GM23338 (cell line): Measurements from ENCODE around the gene CALML3. TPM values are rescaled to one million over a fixed set of nuclear protein-coding genes. Genes with fewer than 3 reads are reported as not detected.

Experiments used
- ATAC-seq: fragments of 200-7000 bp; cut with Tn5 transposase; 3 replicates; pipeline ENCODE4 v1.9.1; 2020
- DNase-seq: peaks from one replicate; pipeline ENCODE4 v3.0.0-alpha.2; 2015; ENCODE audit warnings: low spot score
- H2AFZ ChIP-seq: fragments of 200-600 bp; sonication (generic); 2 replicates; pipeline ENCODE4 v1.8.0; 2016; ENCODE audit warnings: antibody characterized with exemption, mild to moderate bottlenecking, moderate library complexity
- H3F3A ChIP-seq: fragments of 200-600 bp; sonication (generic); replicated peaks from 2 replicates; pipeline ENCODE4 v1.8.0; 2017; ENCODE audit warnings: antibody characterized with exemption, mixed run types, low read depth
- H3K27ac ChIP-seq: fragments of 200-600 bp; sonication (generic); 2 replicates; pipeline ENCODE4 v1.6.1; 2016; ENCODE audit warnings: low read depth
- H3K27me3 ChIP-seq: fragments of 200-600 bp; sonication (generic); 2 replicates; pipeline ENCODE4 v1.8.0; 2016; ENCODE audit warnings: mild to moderate bottlenecking, mixed run types, moderate library complexity; ENCODE audit not compliant: insufficient read depth
- H3K36me3 ChIP-seq: fragments of 200-600 bp; sonication (generic); 2 replicates; pipeline ENCODE4 v1.8.0; 2016; ENCODE audit warnings: mild to moderate bottlenecking; ENCODE audit not compliant: insufficient read depth
- H3K4me1 ChIP-seq: fragments of 200-600 bp; sonication (generic); 2 replicates; pipeline ENCODE4 v1.8.0; 2016; ENCODE audit warnings: mild to moderate bottlenecking, moderate library complexity; ENCODE audit not compliant: insufficient read depth
- H3K4me2 ChIP-seq: fragments of 200-600 bp; sonication (generic); 2 replicates; pipeline ENCODE4 v1.7.1; 2017; ENCODE audit warnings: mixed run types
- H3K4me3 ChIP-seq: fragments of 200-600 bp; sonication (generic); 2 replicates; pipeline ENCODE4 v1.6.1; 2016; ENCODE audit warnings: mixed run types
- H3K79me2 ChIP-seq: fragments of 200-600 bp; sonication (generic); replicated peaks from 2 replicates; pipeline ENCODE4 v1.8.0; 2017; ENCODE audit warnings: mild to moderate bottlenecking; ENCODE audit not compliant: insufficient read depth
- H3K9me2 ChIP-seq: fragments of 200-600 bp; sonication (generic); 2 replicates; pipeline ENCODE4 v1.8.0; 2017; ENCODE audit not compliant: insufficient read depth
- H4K20me1 ChIP-seq: fragments of 200-600 bp; sonication (generic); replicated peaks from 2 replicates; pipeline ENCODE4 v1.8.0; 2017; ENCODE audit warnings: mild to moderate bottlenecking; ENCODE audit not compliant: insufficient read depth
- H3K27ac Mint-ChIP-seq: 2 replicates; pipeline ENCODE4 v1.8.0; 2020; ENCODE audit warnings: inconsistent platforms, mild to moderate bottlenecking, moderate library complexity, mixed read lengths
- H3K27me3 Mint-ChIP-seq: 3 replicates; pipeline ENCODE4 v1.8.0; 2022; ENCODE audit warnings: low read depth, mild to moderate bottlenecking, moderate library complexity, mixed read lengths, inconsistent platforms; ENCODE audit not compliant: insufficient read depth, poor library complexity
- H3K36me3 Mint-ChIP-seq: 3 replicates; pipeline ENCODE4 v1.8.0; 2021; ENCODE audit warnings: low read depth, mild to moderate bottlenecking, inconsistent platforms, moderate library complexity, mixed read lengths
- H3K4me1 Mint-ChIP-seq: 3 replicates; pipeline ENCODE4 v1.8.0; 2020; ENCODE audit warnings: mild to moderate bottlenecking, inconsistent platforms, mixed read lengths
- H3K4me3 Mint-ChIP-seq: 3 replicates; pipeline ENCODE4 v1.8.0; 2021; ENCODE audit warnings: moderate library complexity, mild to moderate bottlenecking, inconsistent platforms, mixed read lengths
- H3K9me3 Mint-ChIP-seq: 3 replicates; pipeline ENCODE4 v1.8.0; 2020; ENCODE audit warnings: moderate library complexity, mild to moderate bottlenecking, inconsistent platforms, mixed read lengths
- CREB1 ChIP-seq: fragments of 250-450 bp; sonication (Bioruptor Pico); IDR thresholded peaks from 2 replicates; pipeline ENCODE4 v1.5.0; 2020; ENCODE audit warnings: low read depth, mild to moderate bottlenecking, moderate library complexity
- EZH2 ChIP-seq: fragments of 200-600 bp; sonication (generic); IDR thresholded peaks from one replicate; pipeline ENCODE4 v1.8.0; 2017; ENCODE audit warnings: antibody characterized with exemption, mild to moderate bottlenecking, low read depth; ENCODE audit not compliant: unreplicated experiment
- EZH2phosphoT487 ChIP-seq: fragments of 200-600 bp; sonication (generic); IDR thresholded peaks from one replicate; pipeline ENCODE4 v1.8.1; 2018; ENCODE audit warnings: antibody characterized with exemption; ENCODE audit not compliant: unreplicated experiment
- JUNB ChIP-seq: IDR thresholded peaks from one replicate; pipeline ENCODE4 v1.6.1; 2016; ENCODE audit warnings: antibody characterized with exemption; ENCODE audit not compliant: unreplicated experiment
- NANOG ChIP-seq: IDR thresholded peaks from 2 replicates; pipeline ENCODE4 v1.6.1; 2016; ENCODE audit warnings: antibody characterized with exemption, borderline replicate concordance
- POLR2AphosphoS5 ChIP-seq: IDR thresholded peaks from 2 replicates; pipeline ENCODE4 v1.6.1; 2016; ENCODE audit warnings: antibody characterized with exemption, low read depth
- REST ChIP-seq: IDR thresholded peaks from one replicate; pipeline ENCODE4 v1.6.1; 2018; ENCODE audit warnings: antibody characterized with exemption; ENCODE audit not compliant: unreplicated experiment
- STAT1 ChIP-seq: IDR thresholded peaks from one replicate; pipeline ENCODE4 v1.6.1; 2016; ENCODE audit warnings: antibody characterized with exemption; ENCODE audit not compliant: unreplicated experiment
- ZNF114 ChIP-seq: fragments of 250-450 bp; sonication (Bioruptor Pico); IDR thresholded peaks from 2 replicates; pipeline ENCODE4 v1.5.0; 2020; ENCODE audit warnings: mild to moderate bottlenecking, moderate library complexity
- ZNF331 ChIP-seq: fragments of 250-450 bp; sonication (Bioruptor Pico); IDR thresholded peaks from 2 replicates; pipeline ENCODE4 v1.5.0; 2020; ENCODE audit warnings: low read depth, mild to moderate bottlenecking, moderate library complexity
- polyA plus RNA-seq: library from polyadenylated mRNA; unstranded; fragments of >200 nt; fragmentation: Nextera tagmentation; extraction: Ambion mirVana; gene quantifications from 2 replicates; pipeline ENCODE4 v1.2.1, GENCODE V29; 2016
- total RNA-seq: library from RNA; depleted of rRNA; stranded (reverse); fragments of >200 nt; shearing (Covaris generic); gene quantifications from 2 replicates; pipeline ENCODE4 v1.2.3, GENCODE V29; 2014
- TF ChIP-seq, protein P1 (sequence below): IDR thresholded peaks from 2 replicates; pipeline ENCODE4 v1.6.1; 2016; ENCODE audit warnings: antibody characterized with exemption
- TF ChIP-seq, protein P2 (sequence below): fragments of 250-450 bp; sonication (Bioruptor Pico); IDR thresholded peaks from 2 replicates; pipeline ENCODE4 v1.5.0; 2020; ENCODE audit warnings: mild to moderate bottlenecking, moderate library complexity
- TF ChIP-seq, protein P3 (sequence below), 2 experiments: fragments of 200-600 bp in 1 of 2; sonication (generic) in 1 of 2; conservative IDR thresholded peaks; 2 replicates each; pipeline versions ENCODE4 v1.5.1 to v1.6.1; 2016 to 2017; ENCODE audit warnings: antibody characterized with exemption in 2 of 2, low read depth in 2 of 2, mild to moderate bottlenecking in 2 of 2, moderate library complexity in 1 of 2

Gene CALML3
- total and polyA plus RNA-seq, 2 experiments from 2014 or later, result not detected

DNA sequence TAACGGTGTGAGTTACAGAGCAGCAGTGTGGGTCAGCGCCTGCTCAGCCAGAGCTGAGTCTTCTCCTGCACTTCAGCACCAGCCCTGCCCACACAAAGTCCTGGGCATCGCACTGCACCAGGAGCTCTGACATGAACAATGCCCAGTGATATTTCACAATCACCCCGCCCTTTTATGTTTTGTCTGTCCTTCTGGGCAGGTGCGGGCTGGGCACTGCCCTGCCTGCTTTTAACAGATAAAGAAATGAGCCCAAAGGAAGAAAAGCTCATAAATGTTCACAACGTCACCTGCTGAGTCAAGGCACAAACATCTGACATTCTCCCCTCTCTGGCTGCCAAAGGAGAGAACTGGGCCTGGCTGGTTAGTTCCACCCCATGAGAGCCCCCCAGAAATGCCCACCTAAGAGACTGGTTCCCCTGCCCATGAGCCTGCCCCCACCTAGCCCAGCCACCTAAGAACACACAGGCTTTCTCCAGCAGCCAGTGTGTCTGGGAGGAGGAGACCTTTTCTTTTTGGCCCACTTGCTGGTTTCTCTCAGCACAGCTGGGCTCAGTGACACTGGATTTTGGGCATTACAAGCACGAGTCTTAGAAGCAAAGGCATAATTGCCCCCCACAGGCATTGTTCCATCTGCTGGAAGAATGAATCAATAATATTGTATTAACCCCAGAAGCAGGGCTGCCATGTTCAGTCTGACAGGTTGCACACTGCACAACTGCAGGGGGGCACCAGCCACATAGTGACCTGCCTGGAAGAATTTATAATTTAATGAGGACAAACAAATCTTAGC is 22.3 kb downstream of the CALML3 start:
- Mint-ChIP-seq H3K4me3 (no peak overlapping the region), H3K27me3 (peaks cover 3% of the 10 kb centered on the region), H3K9me3 (peaks cover 24% of the 10 kb centered on the region; the same call in 2 of the 3 replicates), H3K27ac (no peak overlapping the region), H3K36me3 (peaks cover 3% of the 10 kb centered on the region; the same call in 2 of the 3 replicates), H3K4me1 (no peaks in the 10 kb centered on the region)
- ATAC-seq (no peak), DNase-seq (no peak)
- H3K4me3 ChIP-seq, result no peak overlapping the region
- no peak overlapping the region for H3K4me2 ChIP-seq
- H3K4me1 ChIP-seq, result no peaks in the 10 kb centered on the region
- H3K9me2 ChIP-seq, result no peaks in the 10 kb centered on the region
- no peaks in the 10 kb centered on the region for H4K20me1 ChIP-seq
- no peak overlapping the region for H2AFZ ChIP-seq
- H3K27me3 ChIP-seq, result no peaks in the 10 kb centered on the region
- H3K36me3 ChIP-seq, result no peaks in the 10 kb centered on the region
- TF ChIP-seq POLR2AphosphoS5 (no peak), CREB1 (CRISPR knock-in tag) (no peak), REST (no peak), EZH2 (no peak), ZNF331 (CRISPR knock-in tag) (no peak), JUNB (no peak), EZH2phosphoT487 (no peak), NANOG (no peak), ZNF114 (no peak), STAT1 (no peak)
- TF ChIP-seq, protein P1, sequence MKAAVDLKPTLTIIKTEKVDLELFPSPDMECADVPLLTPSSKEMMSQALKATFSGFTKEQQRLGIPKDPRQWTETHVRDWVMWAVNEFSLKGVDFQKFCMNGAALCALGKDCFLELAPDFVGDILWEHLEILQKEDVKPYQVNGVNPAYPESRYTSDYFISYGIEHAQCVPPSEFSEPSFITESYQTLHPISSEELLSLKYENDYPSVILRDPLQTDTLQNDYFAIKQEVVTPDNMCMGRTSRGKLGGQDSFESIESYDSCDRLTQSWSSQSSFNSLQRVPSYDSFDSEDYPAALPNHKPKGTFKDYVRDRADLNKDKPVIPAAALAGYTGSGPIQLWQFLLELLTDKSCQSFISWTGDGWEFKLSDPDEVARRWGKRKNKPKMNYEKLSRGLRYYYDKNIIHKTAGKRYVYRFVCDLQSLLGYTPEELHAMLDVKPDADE, result no peak
- TF ChIP-seq, protein P2, sequence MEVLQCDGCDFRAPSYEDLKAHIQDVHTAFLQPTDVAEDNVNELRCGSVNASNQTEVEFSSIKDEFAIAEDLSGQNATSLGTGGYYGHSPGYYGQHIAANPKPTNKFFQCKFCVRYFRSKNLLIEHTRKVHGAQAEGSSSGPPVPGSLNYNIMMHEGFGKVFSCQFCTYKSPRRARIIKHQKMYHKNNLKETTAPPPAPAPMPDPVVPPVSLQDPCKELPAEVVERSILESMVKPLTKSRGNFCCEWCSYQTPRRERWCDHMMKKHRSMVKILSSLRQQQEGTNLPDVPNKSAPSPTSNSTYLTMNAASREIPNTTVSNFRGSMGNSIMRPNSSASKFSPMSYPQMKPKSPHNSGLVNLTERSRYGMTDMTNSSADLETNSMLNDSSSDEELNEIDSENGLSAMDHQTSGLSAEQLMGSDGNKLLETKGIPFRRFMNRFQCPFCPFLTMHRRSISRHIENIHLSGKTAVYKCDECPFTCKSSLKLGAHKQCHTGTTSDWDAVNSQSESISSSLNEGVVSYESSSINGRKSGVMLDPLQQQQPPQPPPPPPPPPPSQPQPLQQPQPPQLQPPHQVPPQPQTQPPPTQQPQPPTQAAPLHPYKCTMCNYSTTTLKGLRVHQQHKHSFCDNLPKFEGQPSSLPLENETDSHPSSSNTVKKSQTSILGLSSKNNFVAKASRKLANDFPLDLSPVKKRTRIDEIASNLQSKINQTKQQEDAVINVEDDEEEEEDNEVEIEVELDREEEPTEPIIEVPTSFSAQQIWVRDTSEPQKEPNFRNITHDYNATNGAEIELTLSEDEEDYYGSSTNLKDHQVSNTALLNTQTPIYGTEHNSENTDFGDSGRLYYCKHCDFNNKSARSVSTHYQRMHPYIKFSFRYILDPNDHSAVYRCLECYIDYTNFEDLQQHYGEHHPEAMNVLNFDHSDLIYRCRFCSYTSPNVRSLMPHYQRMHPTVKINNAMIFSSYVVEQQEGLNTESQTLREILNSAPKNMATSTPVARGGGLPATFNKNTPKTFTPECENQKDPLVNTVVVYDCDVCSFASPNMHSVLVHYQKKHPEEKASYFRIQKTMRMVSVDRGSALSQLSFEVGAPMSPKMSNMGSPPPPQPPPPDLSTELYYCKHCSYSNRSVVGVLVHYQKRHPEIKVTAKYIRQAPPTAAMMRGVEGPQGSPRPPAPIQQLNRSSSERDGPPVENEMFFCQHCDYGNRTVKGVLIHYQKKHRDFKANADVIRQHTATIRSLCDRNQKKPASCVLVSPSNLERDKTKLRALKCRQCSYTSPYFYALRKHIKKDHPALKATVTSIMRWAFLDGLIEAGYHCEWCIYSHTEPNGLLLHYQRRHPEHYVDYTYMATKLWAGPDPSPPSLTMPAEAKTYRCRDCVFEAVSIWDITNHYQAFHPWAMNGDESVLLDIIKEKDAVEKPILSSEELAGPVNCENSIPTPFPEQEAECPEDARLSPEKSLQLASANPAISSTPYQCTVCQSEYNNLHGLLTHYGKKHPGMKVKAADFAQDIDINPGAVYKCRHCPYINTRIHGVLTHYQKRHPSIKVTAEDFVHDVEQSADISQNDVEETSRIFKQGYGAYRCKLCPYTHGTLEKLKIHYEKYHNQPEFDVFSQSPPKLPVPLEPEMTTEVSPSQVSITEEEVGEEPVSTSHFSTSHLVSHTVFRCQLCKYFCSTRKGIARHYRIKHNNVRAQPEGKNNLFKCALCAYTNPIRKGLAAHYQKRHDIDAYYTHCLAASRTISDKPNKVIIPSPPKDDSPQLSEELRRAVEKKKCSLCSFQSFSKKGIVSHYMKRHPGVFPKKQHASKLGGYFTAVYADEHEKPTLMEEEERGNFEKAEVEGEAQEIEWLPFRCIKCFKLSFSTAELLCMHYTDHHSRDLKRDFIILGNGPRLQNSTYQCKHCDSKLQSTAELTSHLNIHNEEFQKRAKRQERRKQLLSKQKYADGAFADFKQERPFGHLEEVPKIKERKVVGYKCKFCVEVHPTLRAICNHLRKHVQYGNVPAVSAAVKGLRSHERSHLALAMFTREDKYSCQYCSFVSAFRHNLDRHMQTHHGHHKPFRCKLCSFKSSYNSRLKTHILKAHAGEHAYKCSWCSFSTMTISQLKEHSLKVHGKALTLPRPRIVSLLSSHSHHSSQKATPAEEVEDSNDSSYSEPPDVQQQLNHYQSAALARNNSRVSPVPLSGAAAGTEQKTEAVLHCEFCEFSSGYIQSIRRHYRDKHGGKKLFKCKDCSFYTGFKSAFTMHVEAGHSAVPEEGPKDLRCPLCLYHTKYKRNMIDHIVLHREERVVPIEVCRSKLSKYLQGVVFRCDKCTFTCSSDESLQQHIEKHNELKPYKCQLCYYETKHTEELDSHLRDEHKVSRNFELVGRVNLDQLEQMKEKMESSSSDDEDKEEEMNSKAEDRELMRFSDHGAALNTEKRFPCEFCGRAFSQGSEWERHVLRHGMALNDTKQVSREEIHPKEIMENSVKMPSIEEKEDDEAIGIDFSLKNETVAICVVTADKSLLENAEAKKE (CRISPR knock-in tag), result no peak
- TF ChIP-seq, protein P3, sequence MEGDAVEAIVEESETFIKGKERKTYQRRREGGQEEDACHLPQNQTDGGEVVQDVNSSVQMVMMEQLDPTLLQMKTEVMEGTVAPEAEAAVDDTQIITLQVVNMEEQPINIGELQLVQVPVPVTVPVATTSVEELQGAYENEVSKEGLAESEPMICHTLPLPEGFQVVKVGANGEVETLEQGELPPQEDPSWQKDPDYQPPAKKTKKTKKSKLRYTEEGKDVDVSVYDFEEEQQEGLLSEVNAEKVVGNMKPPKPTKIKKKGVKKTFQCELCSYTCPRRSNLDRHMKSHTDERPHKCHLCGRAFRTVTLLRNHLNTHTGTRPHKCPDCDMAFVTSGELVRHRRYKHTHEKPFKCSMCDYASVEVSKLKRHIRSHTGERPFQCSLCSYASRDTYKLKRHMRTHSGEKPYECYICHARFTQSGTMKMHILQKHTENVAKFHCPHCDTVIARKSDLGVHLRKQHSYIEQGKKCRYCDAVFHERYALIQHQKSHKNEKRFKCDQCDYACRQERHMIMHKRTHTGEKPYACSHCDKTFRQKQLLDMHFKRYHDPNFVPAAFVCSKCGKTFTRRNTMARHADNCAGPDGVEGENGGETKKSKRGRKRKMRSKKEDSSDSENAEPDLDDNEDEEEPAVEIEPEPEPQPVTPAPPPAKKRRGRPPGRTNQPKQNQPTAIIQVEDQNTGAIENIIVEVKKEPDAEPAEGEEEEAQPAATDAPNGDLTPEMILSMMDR (conservative IDR thresholded peaks at IDR 0.05; ENCODE audit: low read depth in 2 of 2), result no peak
- no peaks in the 10 kb centered on the region for H3K79me2 ChIP-seq
- H3F3A ChIP-seq, result no peaks in the 10 kb centered on the region
- H3K27ac ChIP-seq, result no peak overlapping the region
